B cell (primary cell): ENCODE data around the gene KIRREL3. TPM values are rescaled to one million over a fixed set of nuclear protein-coding genes. Genes with fewer than 3 reads are reported as not detected.

Experiments used
- ATAC-seq: fragments of 200-7000 bp; cut with Tn5 transposase; one replicate; pipeline ENCODE4 v1.10.0; 2021; ENCODE audit warnings: low read depth, mild to moderate bottlenecking, moderate number of reproducible peaks, moderate library complexity
- CTCF ChIA-PET: fragments of 350-600 bp; sonication (Branson Sonifier 250); formaldehyde crosslinking; loops from one replicate; lab custom pipeline; 2021; ENCODE audit warnings: antibody characterized with exemption, inconsistent platforms; lab: Charles Lee
- POLR2A ChIA-PET: fragments of 350-600 bp; sonication (Branson Sonifier 250); formaldehyde crosslinking; loops from one replicate; lab custom pipeline; 2021; ENCODE audit warnings: antibody characterized with exemption; lab: Charles Lee
- DNase-seq: peaks from one replicate; pipeline ENCODE4 v3.0.0; 2013
- H2AFZ ChIP-seq: 2 replicates; pipeline ENCODE4 v1.6.1; 2012; ENCODE audit warnings: mild to moderate bottlenecking, low read depth, low read length; ENCODE audit not compliant: insufficient read depth, poor library complexity, severe bottlenecking
- H3K27ac ChIP-seq, 2 donors: 1 replicate in 1 of 2; 2 replicates in 1 of 2; pipeline ENCODE4 v1.5.1; 2012 to 2013; ENCODE audit warnings: low read length in 2 of 2, mild to moderate bottlenecking in 2 of 2, moderate library complexity in 1 of 2
- H3K27me3 ChIP-seq, 4 experiments: fragments of 200-600 bp in 1 of 4; sonication (generic) in 1 of 4; replicated peaks in 1 of 4; 1 replicate in 2 of 4; 2 replicates in 2 of 4; pipeline versions ENCODE4 v1.6.1 to v1.7.0; 2013 to 2016; ENCODE audit warnings: low read length in 3 of 4, mild to moderate bottlenecking in 2 of 4, mixed read lengths in 1 of 4, moderate library complexity in 1 of 4; ENCODE audit not compliant: insufficient read depth in 4 of 4, control insufficient read depth in 3 of 4; ENCODE audit errors: control extremely low read depth in 1 of 4
- H3K36me3 ChIP-seq, 2 experiments: replicated peaks in 1 of 2; 1 replicate in 1 of 2; 2 replicates in 1 of 2; pipeline versions ENCODE4 v1.6.1 to v1.7.1; 2013; ENCODE audit warnings: low read length in 1 of 2; ENCODE audit not compliant: insufficient read depth in 2 of 2, control insufficient read depth in 1 of 2; ENCODE audit errors: control extremely low read depth in 1 of 2, extremely low read depth in 1 of 2
- H3K4me1 ChIP-seq, 2 donors: fragments of 200-600 bp in 1 of 2; sonication (generic) in 1 of 2; 1 replicate in 1 of 2; 2 replicates in 1 of 2; pipeline versions ENCODE4 v1.5.1 to v1.6.1; 2013 to 2017; ENCODE audit warnings: low read length in 2 of 2; ENCODE audit not compliant: control insufficient read depth in 2 of 2, insufficient read depth in 2 of 2
- H3K4me2 ChIP-seq: replicated peaks from 2 replicates; pipeline ENCODE3; 2012; ENCODE audit warnings: mild to moderate bottlenecking, low read depth, low read length; ENCODE audit not compliant: poor library complexity, severe bottlenecking
- H3K4me3 ChIP-seq, 5 experiments: fragments of 200-600 bp in 1 of 5; sonication (generic) in 1 of 5; 1 replicate in 3 of 5; 2 replicates in 2 of 5; pipeline versions ENCODE4 v1.5.1 to v1.7.0; 2011 to 2016; ENCODE audit warnings: low read length in 4 of 5, mild to moderate bottlenecking in 4 of 5, low read depth in 2 of 5, control low read depth in 1 of 5, moderate library complexity in 1 of 5; ENCODE audit not compliant: insufficient read depth in 1 of 5; ENCODE audit errors: control extremely low read depth in 1 of 5, extremely low read depth in 1 of 5
- H3K79me2 ChIP-seq: fragments of 200-600 bp; sonication (generic); one replicate; pipeline ENCODE4 v1.6.0; 2016; ENCODE audit warnings: low read length; ENCODE audit not compliant: control insufficient read depth, insufficient read depth
- H3K9ac ChIP-seq: fragments of 200-600 bp; sonication (generic); 2 replicates; pipeline ENCODE4 v1.6.1; 2017; ENCODE audit warnings: mild to moderate bottlenecking, low read length, moderate library complexity
- H3K9me3 ChIP-seq, 3 donors: one replicate each; pipeline versions ENCODE4 v1.6.1 to v1.7.1; 2013; ENCODE audit warnings: low read length in 2 of 3; ENCODE audit not compliant: control insufficient read depth in 2 of 3, insufficient read depth in 1 of 3; ENCODE audit errors: control extremely low read depth in 1 of 3
- H4K20me1 ChIP-seq: 2 replicates; pipeline ENCODE4 v1.6.0; 2012; ENCODE audit warnings: mild to moderate bottlenecking, low read length; ENCODE audit not compliant: insufficient read depth, control insufficient read depth, poor library complexity, severe bottlenecking
- H3K27ac Mint-ChIP-seq: one replicate; pipeline ENCODE4 v1.8.0; 2021; ENCODE audit warnings: mixed read lengths
- H3K27me3 Mint-ChIP-seq: one replicate; pipeline ENCODE4 v1.8.0; 2021; ENCODE audit warnings: mixed read lengths
- H3K4me1 Mint-ChIP-seq: one replicate; pipeline ENCODE4 v1.8.0; 2021; ENCODE audit warnings: mixed read lengths
- H3K4me3 Mint-ChIP-seq: one replicate; pipeline ENCODE4 v1.8.0; 2021; ENCODE audit warnings: mixed read lengths
- H3K9me3 Mint-ChIP-seq: one replicate; pipeline ENCODE4 v1.8.0; 2022; ENCODE audit warnings: mixed read lengths; ENCODE audit not compliant: insufficient read depth
- CTCF ChIP-seq: fragments of 200-600 bp; IDR thresholded peaks from one replicate; pipeline ENCODE4 v1.8.0; 2022; ENCODE audit warnings: antibody characterized with exemption, mild to moderate bottlenecking
- EZH2 ChIP-seq: IDR thresholded peaks from 2 replicates; pipeline ENCODE4 v1.6.1; 2012; ENCODE audit warnings: borderline replicate concordance, low read depth, mild to moderate bottlenecking, moderate library complexity, low read length; ENCODE audit not compliant: insufficient read depth, poor library complexity, severe bottlenecking
- whole genome bisulfite sequencing: methylation state at CpG from one replicate; pipeline ENCODE4 v1.1.5; 2013; ENCODE audit warnings: missing lambda C conversion rate; ENCODE audit not compliant: insufficient coverage; 5-methylcytosine and 5-hydroxymethylcytosine counted together
- intact Hi-C: fragments of 100-400 bp; cut with micrococcal nuclease; formaldehyde crosslinking; loops from one replicate; pipeline ENCODE4 v1.10.0; 2022
- polyA plus RNA-seq: library from polyadenylated mRNA; depleted of rRNA; stranded (reverse); fragments of >200 nt; gene quantifications from 2 replicates; pipeline ENCODE4 v1.2.3, GENCODE V29; 2012
- total RNA-seq, 2 donors: library from RNA; stranded (reverse); fragments of 120-200 nt in 1 of 2; gene quantifications; 1 replicate in 1 of 2; 2 replicates in 1 of 2; pipeline versions ENCODE4 v1.2.3 to v1.2.4, GENCODE V29; 2013 to 2022

The KIRREL3 gene
- total and polyA plus RNA-seq, 2 donors (not counting 1 experiment from before 2014, with no cell fraction given) = not detected

DNA sequence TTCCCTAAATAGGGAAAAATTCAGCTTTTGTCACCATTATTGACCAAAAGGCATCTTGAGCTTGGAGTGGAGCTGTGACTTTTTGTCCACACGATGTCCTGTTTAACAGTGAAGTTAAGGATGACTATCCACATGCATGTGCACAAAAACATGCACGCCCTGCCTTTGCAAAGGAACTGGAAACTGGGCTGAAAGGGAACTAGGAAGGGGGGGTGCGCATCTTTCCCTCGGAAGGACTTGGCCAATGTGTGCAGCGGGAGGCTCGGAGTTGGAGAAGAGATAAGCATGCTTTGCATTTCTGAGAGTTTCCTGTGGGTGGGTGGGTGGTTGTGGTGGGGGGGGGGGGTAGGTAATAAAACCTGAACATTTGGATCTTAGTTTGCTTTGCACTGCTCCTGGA, 411 bp upstream of the KIRREL3 start:
- Histone ChIP-seq H3K9me3 (peaks cover 0 to 4% (median 0%) of the 10 kb centered on the region in 3 donors), H3K27me3 (peaks cover 0 to 46% (median 17%) of the 10 kb centered on the region in 4 experiments), H3K36me3 (no peaks in the 10 kb centered on the region), H3K4me1 (peaks cover 0 to 3% of the 10 kb centered on the region in 2 donors), H3K79me2 (no peaks in the 10 kb centered on the region), H3K4me3 (no peak overlapping the region), H3K27ac (no peak overlapping the region), H4K20me1 (no peaks in the 10 kb centered on the region), H3K9ac (no peak overlapping the region), H3K4me2 (no peak overlapping the region), H2AFZ (no peak overlapping the region)
- ATAC-seq = no peak
- H3K27me3 Mint-ChIP-seq = peaks cover 55% of the 10 kb centered on the region
- H3K9me3 Mint-ChIP-seq = no peaks in the 10 kb centered on the region
- 2% methylated on average over 6 of the region's 6 CpGs for WGBS
- no peak for DNase-seq
- H3K27ac Mint-ChIP-seq = no peak overlapping the region
- H3K4me1 Mint-ChIP-seq = peaks cover 3% of the 10 kb centered on the region
- CTCF ChIA-PET = no interaction called here
- intact Hi-C loops = no loop called here
- POLR2A ChIA-PET = no interaction called here
- TF ChIP-seq CTCF (no peak), EZH2 (no peak)
- no peak overlapping the region for H3K4me3 Mint-ChIP-seq

DNA sequence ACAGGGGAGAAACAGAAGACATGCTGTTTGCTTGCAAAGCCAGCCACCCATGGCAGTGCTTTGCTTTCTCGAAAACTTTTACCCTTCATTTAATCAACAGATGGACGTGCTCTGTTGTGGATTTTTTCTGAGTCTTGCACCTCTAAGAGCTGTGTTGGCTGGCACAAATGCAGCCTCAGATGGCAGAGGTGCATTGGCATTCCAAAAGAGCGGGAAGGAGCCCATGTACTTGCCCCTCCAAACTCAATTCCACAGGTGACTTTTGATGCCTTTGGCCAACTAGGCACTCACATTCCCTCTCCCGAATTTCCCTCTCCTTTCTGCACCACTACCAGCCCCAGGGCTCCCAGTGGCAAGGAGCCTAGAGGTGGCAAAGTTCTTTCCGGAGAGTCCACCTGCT, 1.2 kb downstream of the KIRREL3 start:
- 60% methylated on average over 4 of the region's 5 CpGs for WGBS
- Histone ChIP-seq H3K27ac (no peak overlapping the region), H2AFZ (no peak overlapping the region), H3K9me3 (peaks cover 0 to 4% (median 0%) of the 10 kb centered on the region in 3 donors), H3K4me2 (no peak overlapping the region), H3K27me3 (peaks cover 0 to 42% (median 17%) of the 10 kb centered on the region in 4 experiments), H3K4me3 (no peak overlapping the region), H3K4me1 (peaks cover 0 to 3% of the 10 kb centered on the region in 2 donors), H4K20me1 (no peaks in the 10 kb centered on the region), H3K9ac (no peak overlapping the region), H3K36me3 (no peaks in the 10 kb centered on the region), H3K79me2 (no peaks in the 10 kb centered on the region)
- DNase-seq = no peak
- Mint-ChIP-seq H3K4me3 (no peak overlapping the region), H3K9me3 (no peaks in the 10 kb centered on the region), H3K27ac (no peak overlapping the region), H3K4me1 (peaks cover 3% of the 10 kb centered on the region), H3K27me3 (peaks cover 46% of the 10 kb centered on the region)
- TF ChIP-seq EZH2 (no peak), CTCF (no peak)
- no peak for ATAC-seq
- CTCF ChIA-PET = interaction anchor here (1.3 kb wide), 1 partner anchor 9 kb away, joined by 3 read pairs; no protein-coding TSS in a partner anchor
- intact Hi-C loops = no loop called here
- POLR2A ChIA-PET = no interaction called here
